CD4-positive, CD25-positive, alpha-beta regulatory T cell (primary cell): ENCODE measurements around the gene GTF3A. TPM values are rescaled to one million over a fixed set of nuclear protein-coding genes. Genes with fewer than 3 reads are reported as not detected.

ENCODE experiments used
- ATAC-seq, 2 donors: fragments of 150-1000 bp; cut with Tn5 transposase; one replicate each; pipeline ENCODE4 v1.10.0; 2021; ENCODE audit warnings: low read depth in 2 of 2, moderate number of reproducible peaks in 2 of 2, moderate library complexity in 1 of 2
- DNase-seq, 3 donors: peaks; one replicate each; pipeline versions ENCODE4 v3.0.0 to v3.0.0-alpha.2; 2012 to 2022; ENCODE audit warnings: mixed read lengths in 1 of 3
- H3K27ac ChIP-seq: one replicate; pipeline ENCODE4 v1.7.0; 2013; ENCODE audit warnings: mild to moderate bottlenecking, low read length; ENCODE audit not compliant: insufficient read depth, poor library complexity, severe bottlenecking
- H3K27me3 ChIP-seq: one replicate; pipeline ENCODE4 v1.7.0; 2013; ENCODE audit warnings: low read length; ENCODE audit not compliant: control insufficient read depth, insufficient read depth
- H3K36me3 ChIP-seq: one replicate; pipeline ENCODE4 v1.7.0; 2013; ENCODE audit warnings: mild to moderate bottlenecking, low read length, moderate library complexity; ENCODE audit not compliant: control insufficient read depth, insufficient read depth
- H3K4me1 ChIP-seq: 2 replicates; pipeline ENCODE4 v1.7.0; 2013; ENCODE audit warnings: mild to moderate bottlenecking, low read length; ENCODE audit not compliant: insufficient read depth, control insufficient read depth, poor library complexity, severe bottlenecking
- H3K4me3 ChIP-seq: one replicate; pipeline ENCODE4 v1.7.0; 2013; ENCODE audit warnings: low read depth, mild to moderate bottlenecking, low read length, moderate library complexity
- H3K9me3 ChIP-seq, 2 experiments: 1 replicate in 1 of 2; 2 replicates in 1 of 2; pipeline ENCODE4 v1.7.0; 2013; ENCODE audit warnings: low read length in 2 of 2, mild to moderate bottlenecking in 1 of 2, moderate library complexity in 1 of 2; ENCODE audit not compliant: control insufficient read depth in 2 of 2
- H3K27ac Mint-ChIP-seq, 3 donors: one replicate each; pipeline ENCODE4 v1.8.0; 2020 to 2022; ENCODE audit warnings: mild to moderate bottlenecking in 3 of 3, mixed read lengths in 3 of 3, moderate library complexity in 2 of 3
- H3K27me3 Mint-ChIP-seq: one replicate; pipeline ENCODE4 v1.8.0; 2022; ENCODE audit warnings: mild to moderate bottlenecking, mixed read lengths
- H3K36me3 Mint-ChIP-seq: one replicate; pipeline ENCODE4 v1.8.0; 2020; ENCODE audit warnings: mixed read lengths
- H3K4me1 Mint-ChIP-seq, 4 donors: one replicate each; pipeline ENCODE4 v1.8.0; 2020 to 2022; ENCODE audit warnings: mixed read lengths in 4 of 4, mild to moderate bottlenecking in 1 of 4
- H3K4me3 Mint-ChIP-seq, 4 donors: one replicate each; pipeline ENCODE4 v1.8.0; 2020 to 2022; ENCODE audit warnings: mild to moderate bottlenecking in 4 of 4, mixed read lengths in 4 of 4, moderate library complexity in 3 of 4
- H3K9me3 Mint-ChIP-seq, 7 donors: one replicate each; pipeline ENCODE4 v1.8.0; 2020 to 2022; ENCODE audit warnings: mixed read lengths in 7 of 7, mild to moderate bottlenecking in 3 of 7, moderate library complexity in 2 of 7
- polyA plus RNA-seq, 4 donors: library from polyadenylated mRNA; unstranded; fragments of 300-500 nt; fragmentation: Illumina TruSeq; gene quantifications; one replicate each; pipeline ENCODE4 v1.2.3, GENCODE V29; 2021
- total RNA-seq: library from RNA; stranded (reverse); gene quantifications from one replicate; pipeline ENCODE4 v1.2.3, GENCODE V29; 2022

GTF3A gene
- total and polyA plus RNA-seq, 5 donors from 2014 or later: 165 to 528 (median 504) TPM

GRCh38 chr13:27466513-27466912 lies 42.1 kb downstream of the GTF3A start:
- H3K4me3 Mint-ChIP-seq: peak overlapping the region in 1 of 4 donors; percentile 44
- no peaks in the 10 kb centered on the region for H3K27me3 ChIP-seq

GRCh38 chr13:27470075-27470820 lies 45.8 kb downstream of the GTF3A start:
- no peak overlapping the region for H3K4me3 Mint-ChIP-seq
- Histone ChIP-seq H3K27ac (no peak overlapping the region), H3K4me3 (no peak overlapping the region), H3K27me3 (no peaks in the 10 kb centered on the region), H3K4me1 (no peaks in the 10 kb centered on the region), H3K36me3 (no peaks in the 10 kb centered on the region), H3K9me3 (no peaks in the 10 kb centered on the region)
- H3K27me3 Mint-ChIP-seq: peaks cover 6% of the 10 kb centered on the region
- no peaks in the 10 kb centered on the region for H3K9me3 Mint-ChIP-seq
- H3K4me1 Mint-ChIP-seq: peaks cover 0 to 9% (median under 1%) of the 10 kb centered on the region in 4 donors
- DNase-seq (no peak), ATAC-seq (no peak)
- no peak overlapping the region for H3K27ac Mint-ChIP-seq
- no peaks in the 10 kb centered on the region for H3K36me3 Mint-ChIP-seq

More at GRCh38 chr13:27466513-27466912, 42.1 kb downstream of the GTF3A start:
- no peak overlapping the region for H3K27ac ChIP-seq
- no peaks in the 10 kb centered on the region for H3K36me3 Mint-ChIP-seq
- H3K4me3 ChIP-seq: no peak overlapping the region
- no peaks in the 10 kb centered on the region for H3K36me3 ChIP-seq
- H3K27me3 Mint-ChIP-seq: peaks cover 6% of the 10 kb centered on the region
- no peaks in the 10 kb centered on the region for H3K9me3 ChIP-seq
- peaks cover 0 to 2% (median under 1%) of the 10 kb centered on the region in 4 donors for H3K4me1 Mint-ChIP-seq
- ATAC-seq: no peak
- no peaks in the 10 kb centered on the region for H3K4me1 ChIP-seq
- no peak for DNase-seq
- no peak overlapping the region for H3K27ac Mint-ChIP-seq
- no peaks in the 10 kb centered on the region for H3K9me3 Mint-ChIP-seq

GRCh38 chr13:27472441-27472840 lies 48.0 kb downstream of the GTF3A start:
- Histone ChIP-seq H3K36me3 (no peaks in the 10 kb centered on the region), H3K4me3 (no peak overlapping the region), H3K9me3 (no peaks in the 10 kb centered on the region), H3K4me1 (peaks cover 8% of the 10 kb centered on the region), H3K27ac (no peak overlapping the region), H3K27me3 (no peaks in the 10 kb centered on the region)
- Mint-ChIP-seq H3K36me3 (no peaks in the 10 kb centered on the region), H3K27me3 (peaks cover 6% of the 10 kb centered on the region), H3K9me3 (no peaks in the 10 kb centered on the region), H3K27ac (no peak overlapping the region), H3K4me3 (no peak overlapping the region), H3K4me1 (peaks cover 3 to 11% (median 8%) of the 10 kb centered on the region in 4 donors)
- DNase-seq (no peak), ATAC-seq (no peak)

- Mint-ChIP-seq H3K4me3 (no peak overlapping the region), H3K9me3 (no peaks in the 10 kb centered on the region), H3K27me3 (peaks cover 6% of the 10 kb centered on the region), H3K4me1 (peaks cover 8 to 16% (median 13%) of the 10 kb centered on the region in 4 donors), H3K36me3 (no peaks in the 10 kb centered on the region), H3K27ac (peak overlapping the region in 1 of 3 donors; percentile 47)
- Histone ChIP-seq H3K4me3 (no peak overlapping the region), H3K9me3 (no peaks in the 10 kb centered on the region), H3K4me1 (peaks cover 13% of the 10 kb centered on the region), H3K27ac (no peak overlapping the region), H3K27me3 (no peaks in the 10 kb centered on the region), H3K36me3 (no peaks in the 10 kb centered on the region)
- no peak for ATAC-seq
- DNase-seq: no peak
Observed at GRCh38 chr13:27472941-27473340, 48.5 kb downstream of the GTF3A start.

- no peaks in the 10 kb centered on the region for H3K9me3 Mint-ChIP-seq
- no peak for DNase-seq
- ATAC-seq: no peak
- H3K27me3 Mint-ChIP-seq: peaks cover 6% of the 10 kb centered on the region
- H3K9me3 ChIP-seq: no peaks in the 10 kb centered on the region
- H3K36me3 Mint-ChIP-seq: no peaks in the 10 kb centered on the region
- H3K27ac Mint-ChIP-seq: peak overlapping the region in 2 of 3 donors; percentile 74 to 75
- no peak overlapping the region for H3K4me3 ChIP-seq
- peaks cover 20% of the 10 kb centered on the region for H3K4me1 ChIP-seq
- peaks cover 10 to 24% (median 17%) of the 10 kb centered on the region in 4 donors for H3K4me1 Mint-ChIP-seq
- no peaks in the 10 kb centered on the region for H3K36me3 ChIP-seq
- H3K4me3 Mint-ChIP-seq: no peak overlapping the region
- H3K27me3 ChIP-seq: no peaks in the 10 kb centered on the region
- no peak overlapping the region for H3K27ac ChIP-seq
Observed at GRCh38 chr13:27474751-27475268, 50.4 kb downstream of the GTF3A start.

GRCh38 chr13:27476943-27477703 lies 52.7 kb downstream of the GTF3A start:
- H3K9me3 Mint-ChIP-seq: peaks cover 0 to 5% (median 1%) of the 10 kb centered on the region in 7 donors
- H3K4me1 Mint-ChIP-seq: peaks cover 10 to 30% (median 17%) of the 10 kb centered on the region in 4 donors

GRCh38 chr13:27481766-27482165 lies 57.3 kb downstream of the GTF3A start:
- no peaks in the 10 kb centered on the region for H3K9me3 ChIP-seq
- H3K36me3 Mint-ChIP-seq: no peaks in the 10 kb centered on the region
- H3K4me1 Mint-ChIP-seq: peaks cover 18 to 29% (median 21%) of the 10 kb centered on the region in 4 donors
- H3K27me3 ChIP-seq: peaks cover 2% of the 10 kb centered on the region
- ATAC-seq (no peak), DNase-seq (peak in 1 of 3 donors; percentile 26)
- peaks cover 19% of the 10 kb centered on the region for H3K4me1 ChIP-seq
- no peak overlapping the region for H3K4me3 ChIP-seq
- H3K27ac ChIP-seq: no peak overlapping the region
- H3K27me3 Mint-ChIP-seq: peaks cover 13% of the 10 kb centered on the region
- peaks cover 0 to 9% (median 1%) of the 10 kb centered on the region in 7 donors for H3K9me3 Mint-ChIP-seq
- no peaks in the 10 kb centered on the region for H3K36me3 ChIP-seq
- H3K4me3 Mint-ChIP-seq: peak overlapping the region in 1 of 4 donors; percentile 43
- no peak overlapping the region for H3K27ac Mint-ChIP-seq

More at GRCh38 chr13:27476943-27477703, 52.7 kb downstream of the GTF3A start:
- Mint-ChIP-seq H3K27me3 (no peaks in the 10 kb centered on the region), H3K27ac (peak overlapping the region; percentile 85 to 96 (median 93)), H3K36me3 (no peaks in the 10 kb centered on the region), H3K4me3 (peak overlapping the region; percentile 40 to 78 (median 70))
- Histone ChIP-seq H3K36me3 (no peaks in the 10 kb centered on the region), H3K9me3 (no peaks in the 10 kb centered on the region), H3K4me1 (peaks cover 20% of the 10 kb centered on the region), H3K27me3 (no peaks in the 10 kb centered on the region), H3K4me3 (peak overlapping the region; percentile 73), H3K27ac (peak overlapping the region; percentile 36)
- ATAC-seq (peak; percentile 65 to 81), DNase-seq (peak in 2 of 3 donors; percentile 56 to 71)
